ENCODE results near the gene LRP11.
"Not testable (repeated sequence)": the region's sequence is repeated elsewhere in the genome, so short reads cannot be mapped to it uniquely, and the experiment has no call there.

Gene LRP11

GRCh38 chr6:149867876-149868640, 3.9 kb upstream of the LRP11 start:
- no peak for ATAC-seq

GRCh38 chr6:149864578-149865535, 698 bp upstream of the LRP11 start:
- no peak for ATAC-seq

- peak; percentile 8 to 13 for ATAC-seq
These were observed 1.0 kb downstream of the LRP11 start for GRCh38 chr6:149862922-149863697.

- not testable (repeated sequence) for ATAC-seq
These were observed 1.8 kb downstream of the LRP11 start for GRCh38 chr6:149862424-149862738.

DNA sequence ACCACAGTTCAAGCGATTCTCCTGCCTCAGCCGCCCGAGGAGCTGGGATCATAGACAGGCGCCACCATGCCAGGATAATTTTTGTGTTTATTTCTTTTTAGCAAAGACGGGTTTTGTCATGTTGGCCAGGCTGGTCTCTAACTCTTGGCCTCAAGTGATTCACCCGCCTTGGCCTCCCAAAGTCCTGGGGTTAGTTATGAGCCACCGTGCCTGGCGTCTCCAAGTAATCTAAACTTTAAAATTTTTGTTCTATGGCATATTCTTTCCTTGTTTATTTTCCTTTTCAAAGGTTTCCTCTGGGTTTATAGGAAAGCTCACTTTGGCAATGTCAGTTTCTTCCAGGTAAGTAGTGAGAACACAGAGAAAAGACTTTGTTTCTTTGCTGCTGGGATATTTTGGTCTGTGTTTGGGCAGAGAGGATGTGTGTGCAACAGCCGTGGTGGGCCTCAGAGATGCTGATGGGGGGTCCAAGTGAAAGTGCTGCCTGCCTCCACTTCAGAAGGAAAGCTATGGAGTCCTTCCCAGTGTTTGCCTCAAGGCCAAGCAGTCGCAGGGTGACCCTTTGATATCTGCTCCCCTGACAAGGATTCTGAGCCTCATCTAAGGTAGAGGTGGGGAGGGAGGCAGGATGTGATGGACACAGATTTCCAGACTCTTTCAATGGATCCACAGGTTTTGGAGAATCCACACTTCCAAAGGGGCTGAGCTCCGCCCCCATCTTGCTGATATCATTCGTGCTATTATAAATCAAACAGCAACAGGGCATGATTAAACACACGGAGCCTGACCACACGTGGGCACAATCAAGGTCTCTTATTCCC, 2.3 kb downstream of the LRP11 start:
- no peak for ATAC-seq

- no peak for ATAC-seq
These were observed 3.1 kb downstream of the LRP11 start for GRCh38 chr6:149860834-149861602.

- no peak for ATAC-seq
These were observed 3.7 kb downstream of the LRP11 start for GRCh38 chr6:149860513-149860833.

DNA sequence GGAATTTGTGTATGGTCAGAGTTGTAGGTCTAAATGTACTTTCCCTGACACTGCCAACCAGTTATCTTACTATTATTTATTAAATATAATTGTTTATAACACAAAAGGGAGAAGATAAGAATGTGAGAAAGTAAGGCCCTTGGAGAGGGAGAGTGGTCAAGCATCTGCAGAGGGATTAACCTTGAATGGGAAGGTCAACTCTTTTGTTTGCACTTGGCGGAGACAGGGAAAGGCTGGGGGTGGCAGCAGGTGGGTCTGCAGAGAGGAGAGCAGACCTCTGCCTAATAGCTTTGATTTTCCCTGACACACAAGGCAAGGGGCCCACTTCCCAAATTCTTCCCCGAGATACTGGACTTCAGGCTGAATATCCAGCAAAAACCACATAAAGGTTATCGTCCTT, 4.2 kb downstream of the LRP11 start:
- ATAC-seq = no peak

GRCh38 chr6:149859368-149859767, 4.8 kb downstream of the LRP11 start:
- no peak for ATAC-seq

- no peak for ATAC-seq
These were observed 6.6 kb downstream of the LRP11 start for GRCh38 chr6:149857541-149857940.

DNA sequence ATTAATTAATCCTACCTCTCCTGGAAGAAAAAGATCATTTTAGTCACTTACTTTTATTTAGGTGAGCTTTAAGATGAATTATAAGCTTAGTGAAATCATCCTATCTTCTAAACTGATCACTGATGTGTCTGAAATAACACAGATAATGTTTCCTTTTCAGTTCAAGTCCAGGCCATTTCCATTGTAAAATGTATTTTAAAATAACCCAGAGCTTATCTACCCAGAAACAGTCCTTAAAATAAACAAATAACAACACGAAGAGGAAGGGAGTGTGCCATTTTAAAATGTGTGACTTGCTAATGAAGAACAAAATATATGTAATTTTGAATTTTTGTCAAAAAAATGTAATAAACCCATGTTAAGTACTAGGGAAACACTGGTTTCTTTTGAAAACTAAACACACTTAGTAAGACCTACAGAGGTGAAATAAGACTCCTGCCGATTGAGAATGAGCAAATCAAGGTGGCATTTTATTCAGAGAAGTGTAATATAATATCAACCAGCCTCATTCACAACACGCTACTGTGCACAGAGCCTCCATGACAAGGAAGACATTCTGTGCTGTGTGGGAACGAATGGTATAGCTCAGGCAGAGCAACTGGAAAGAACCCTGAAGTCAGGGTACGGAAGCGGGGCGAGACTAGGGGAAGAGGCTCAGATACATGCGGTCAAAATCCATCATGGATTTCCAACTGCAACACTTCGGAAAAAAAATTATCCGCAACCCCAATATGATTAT, 7.7 kb downstream of the LRP11 start:
- ATAC-seq = no peak

DNA sequence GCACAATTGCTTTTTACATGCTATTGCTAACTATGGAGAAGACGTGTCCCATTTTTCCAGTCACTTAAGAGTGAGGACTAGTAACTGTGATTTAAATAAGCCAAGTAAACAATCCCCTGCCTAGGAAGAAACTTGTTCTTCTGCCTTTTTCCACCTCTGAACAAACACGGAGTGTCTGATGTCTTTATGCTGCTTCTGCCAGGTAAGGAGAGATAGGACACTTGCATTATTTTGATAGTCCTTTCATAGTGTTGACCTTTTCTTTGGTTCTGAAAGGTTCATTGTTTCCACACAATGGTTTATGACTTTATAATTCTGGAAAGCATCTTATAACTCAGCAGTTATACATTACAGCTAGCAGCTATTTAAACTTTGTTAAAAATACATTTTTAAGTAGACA, 8.4 kb downstream of the LRP11 start:
- no peak for ATAC-seq

DNA sequence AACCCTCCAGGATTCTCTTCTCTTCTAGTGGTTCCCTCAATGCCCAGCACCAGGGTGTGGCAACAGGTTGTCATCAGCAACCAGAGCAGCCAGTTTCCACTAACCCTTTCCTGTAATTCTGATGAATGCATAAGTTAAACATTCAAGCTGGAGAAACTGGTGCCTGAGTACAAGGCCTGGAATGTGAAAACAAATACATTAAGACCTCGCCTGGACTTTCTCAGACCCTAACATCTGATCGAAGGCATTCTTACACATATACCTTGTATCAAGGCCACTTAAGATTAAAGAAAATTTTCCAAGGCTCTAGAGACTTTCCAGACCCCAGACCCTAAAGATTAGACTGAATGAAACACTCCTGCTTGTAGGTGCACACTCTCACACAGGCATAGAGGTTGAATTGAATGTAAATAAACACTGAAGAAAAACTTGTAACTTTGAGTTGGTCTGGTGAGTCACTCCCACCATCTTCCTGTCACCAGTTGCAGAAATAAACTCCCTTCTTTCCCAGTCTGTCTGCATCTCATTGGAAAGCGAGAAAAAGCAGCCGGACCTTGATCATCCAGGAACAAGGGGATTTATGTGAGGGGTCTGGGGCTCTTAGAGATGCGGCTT, 9.0 kb downstream of the LRP11 start:
- no peak for ATAC-seq

GRCh38 chr6:149854532-149854931, 9.6 kb downstream of the LRP11 start:
- ATAC-seq = no peak

DNA sequence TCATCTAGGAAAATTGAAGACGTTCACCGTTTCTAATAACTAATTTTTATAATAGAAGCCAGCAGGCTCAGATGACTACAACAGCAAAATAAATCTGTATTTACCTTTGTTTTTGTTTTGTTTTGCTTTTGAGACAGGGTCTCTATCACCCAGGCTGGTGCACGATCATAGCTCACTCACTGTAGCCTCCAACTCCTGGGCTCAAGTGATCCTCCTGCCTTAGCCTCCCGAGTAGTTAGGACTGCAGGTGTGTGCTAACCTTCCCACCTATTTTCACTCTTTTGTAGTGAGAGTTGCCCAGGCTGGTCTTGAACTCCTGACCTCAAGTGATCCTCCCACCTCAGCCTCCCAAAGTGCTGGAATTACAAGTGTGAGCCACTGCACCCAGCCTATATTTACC, 10.1 kb downstream of the LRP11 start:
- ATAC-seq = not testable (repeated sequence)

- ATAC-seq = no peak
These were observed 11.3 kb downstream of the LRP11 start for GRCh38 chr6:149852881-149853280.

DNA sequence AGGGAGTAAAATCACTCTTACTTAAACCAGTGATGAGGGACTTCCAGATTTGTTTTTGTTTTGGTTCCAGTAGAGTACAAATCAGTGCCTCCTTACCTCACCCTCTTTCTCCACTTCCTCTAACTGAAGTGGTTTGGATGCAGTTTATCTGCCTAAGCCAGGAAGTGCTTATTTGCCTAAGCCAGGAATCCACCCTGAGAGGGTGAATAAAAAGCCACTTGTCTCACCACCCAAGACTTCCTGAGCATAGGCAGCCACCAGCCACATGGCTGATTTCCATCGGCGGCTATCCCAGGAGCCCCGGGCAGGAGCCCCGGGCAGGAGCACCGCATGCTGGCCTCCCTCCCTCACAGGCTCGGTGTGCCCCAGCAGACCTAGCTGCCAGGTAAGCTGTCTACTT, 12.0 kb downstream of the LRP11 start:
- ATAC-seq = peak in 1 of 2 donors; percentile 5

DNA sequence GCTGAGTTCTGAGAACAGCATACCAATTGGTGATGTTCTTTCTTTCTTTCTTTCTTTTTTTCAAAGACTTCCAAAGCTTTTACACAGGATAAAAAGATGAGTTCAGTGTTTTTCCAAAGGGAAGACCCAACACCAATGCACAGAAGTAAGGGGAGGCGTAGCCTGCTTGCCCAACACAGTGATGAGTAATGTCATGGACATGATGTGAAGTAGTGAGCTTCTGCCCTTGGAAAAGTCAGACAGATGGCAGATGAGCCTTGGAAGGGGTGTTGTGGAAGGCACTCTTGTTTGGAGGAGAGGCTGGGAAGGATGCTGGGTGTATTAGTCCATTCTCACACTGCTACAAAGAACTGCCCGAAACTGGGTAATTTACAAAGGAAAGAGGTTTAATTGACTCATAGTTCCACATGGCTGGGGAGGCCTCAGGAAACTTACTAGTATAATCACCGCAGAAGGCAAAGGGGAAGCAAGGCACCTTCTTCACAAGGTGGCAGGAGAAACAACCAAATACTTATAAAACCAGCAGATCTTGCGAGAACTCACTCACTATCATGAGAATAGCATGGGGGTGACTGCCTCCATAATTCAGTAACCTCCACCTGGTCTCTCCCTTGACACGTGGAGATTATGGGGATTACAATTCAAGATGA, 12.6 kb downstream of the LRP11 start:
- ATAC-seq = no peak

DNA sequence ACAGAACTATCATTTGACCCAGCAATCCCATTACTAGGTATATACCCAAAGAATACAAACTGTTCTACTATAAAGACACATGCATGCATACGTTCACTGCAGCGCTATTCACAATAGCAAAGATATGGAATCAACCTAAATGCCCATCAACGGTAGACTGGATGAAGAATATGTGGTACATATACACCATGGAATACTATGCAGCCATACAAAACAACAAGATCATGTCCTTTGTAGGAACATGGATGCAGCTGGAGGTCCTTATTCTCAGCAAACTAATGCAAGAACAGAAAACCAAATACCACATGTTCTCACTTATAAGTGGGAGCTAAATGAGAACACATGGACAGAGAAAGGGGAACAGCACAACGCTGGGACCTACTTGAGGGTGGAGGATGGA, 15.8 kb downstream of the LRP11 start:
- not testable (repeated sequence) for ATAC-seq

- ATAC-seq = no peak
These were observed 16.3 kb downstream of the LRP11 start for GRCh38 chr6:149847939-149848267.

All from activated CD4-positive, CD25-positive, alpha-beta regulatory T cell treated with anti-CD3 and anti-CD28 coated beads, Interleukin-2, amount 50 U/mL, for 24 hours (primary cell).